Right atrium auricular region (tissue), 2 donors: ENCODE results near the gene KCNMA1. TPM values are rescaled to one million over a fixed set of nuclear protein-coding genes. Genes with fewer than 3 reads are reported as not detected.

Experiments used
- DNase-seq: peaks from one replicate; pipeline ENCODE4 v3.0.0-alpha.2; 2019; ENCODE audit warnings: low spot score
- H3K27ac ChIP-seq, 2 donors: fragments of 200-600 bp; sonication (generic); 1 replicate in 1 of 2; 2 replicates in 1 of 2; pipeline ENCODE4 v1.5.1; 2016 to 2019
- H3K27me3 ChIP-seq, 2 donors: fragments of 200-600 bp; sonication (generic); one replicate each; pipeline versions ENCODE4 v1.5.1 to v1.6.0; 2017 to 2019
- H3K36me3 ChIP-seq: fragments of 200-600 bp; sonication (generic); one replicate; pipeline ENCODE4 v1.5.1; 2016
- H3K4me1 ChIP-seq, 2 donors: fragments of 200-600 bp; sonication (generic); one replicate each; pipeline versions ENCODE4 v1.5.1 to v1.6.0; 2017 to 2019
- H3K4me3 ChIP-seq, 2 donors: fragments of 200-600 bp; sonication (generic); 1 replicate in 1 of 2; 2 replicates in 1 of 2; pipeline ENCODE4 v1.5.1; 2017 to 2019; ENCODE audit warnings: mild to moderate bottlenecking in 1 of 2, moderate library complexity in 1 of 2
- H3K9me3 ChIP-seq, 2 donors: fragments of 200-600 bp; sonication (generic); one replicate each; pipeline ENCODE4 v1.5.1; 2019
- total RNA-seq, 2 donors: library from RNA; depleted of rRNA; stranded (reverse); fragments of >200 nt; gene quantifications; one replicate each; pipeline ENCODE4 v1.1.0, GENCODE V29; 2016
- TF ChIP-seq, protein P1 (sequence below), 2 donors: fragments of 200-600 bp; sonication (generic); IDR thresholded peaks; one replicate each; pipeline ENCODE4 v1.5.1; 2019; ENCODE audit warnings: antibody characterized with exemption in 2 of 2

KCNMA1 gene
- total RNA-seq, 2 donors from 2014 or later: 2.3 to 3.5 TPM

DNA sequence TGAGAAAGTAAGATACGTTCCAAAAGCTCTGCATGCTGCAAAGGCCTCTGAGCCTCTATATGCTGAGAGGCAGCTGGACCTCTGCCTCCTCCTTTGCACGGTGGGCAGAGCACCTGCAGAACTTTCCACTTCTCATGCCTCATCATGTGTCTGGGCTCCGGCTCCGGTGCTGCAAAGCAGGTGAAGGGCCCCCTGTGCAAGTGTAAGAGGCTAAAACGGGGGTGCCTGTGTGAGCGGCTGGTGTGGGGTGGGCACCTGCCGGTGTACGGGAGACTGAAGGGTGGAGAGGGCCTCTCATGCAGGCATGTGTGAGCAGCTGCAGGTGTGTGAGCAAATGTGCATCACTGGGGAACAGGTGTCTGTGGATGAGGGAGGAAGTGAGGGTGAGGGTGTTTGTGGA is 121.0 kb downstream of the KCNMA1 start:
- Histone ChIP-seq H3K4me3 (no peak overlapping the region), H3K27ac (no peak overlapping the region), H3K36me3 (no peaks in the 10 kb centered on the region), H3K9me3 (no peaks in the 10 kb centered on the region), H3K27me3 (no peaks in the 10 kb centered on the region), H3K4me1 (no peaks in the 10 kb centered on the region)
- TF ChIP-seq, protein P1, sequence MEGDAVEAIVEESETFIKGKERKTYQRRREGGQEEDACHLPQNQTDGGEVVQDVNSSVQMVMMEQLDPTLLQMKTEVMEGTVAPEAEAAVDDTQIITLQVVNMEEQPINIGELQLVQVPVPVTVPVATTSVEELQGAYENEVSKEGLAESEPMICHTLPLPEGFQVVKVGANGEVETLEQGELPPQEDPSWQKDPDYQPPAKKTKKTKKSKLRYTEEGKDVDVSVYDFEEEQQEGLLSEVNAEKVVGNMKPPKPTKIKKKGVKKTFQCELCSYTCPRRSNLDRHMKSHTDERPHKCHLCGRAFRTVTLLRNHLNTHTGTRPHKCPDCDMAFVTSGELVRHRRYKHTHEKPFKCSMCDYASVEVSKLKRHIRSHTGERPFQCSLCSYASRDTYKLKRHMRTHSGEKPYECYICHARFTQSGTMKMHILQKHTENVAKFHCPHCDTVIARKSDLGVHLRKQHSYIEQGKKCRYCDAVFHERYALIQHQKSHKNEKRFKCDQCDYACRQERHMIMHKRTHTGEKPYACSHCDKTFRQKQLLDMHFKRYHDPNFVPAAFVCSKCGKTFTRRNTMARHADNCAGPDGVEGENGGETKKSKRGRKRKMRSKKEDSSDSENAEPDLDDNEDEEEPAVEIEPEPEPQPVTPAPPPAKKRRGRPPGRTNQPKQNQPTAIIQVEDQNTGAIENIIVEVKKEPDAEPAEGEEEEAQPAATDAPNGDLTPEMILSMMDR (IDR thresholded peaks at IDR 0.05): no peak
- no peak for DNase-seq

DNA sequence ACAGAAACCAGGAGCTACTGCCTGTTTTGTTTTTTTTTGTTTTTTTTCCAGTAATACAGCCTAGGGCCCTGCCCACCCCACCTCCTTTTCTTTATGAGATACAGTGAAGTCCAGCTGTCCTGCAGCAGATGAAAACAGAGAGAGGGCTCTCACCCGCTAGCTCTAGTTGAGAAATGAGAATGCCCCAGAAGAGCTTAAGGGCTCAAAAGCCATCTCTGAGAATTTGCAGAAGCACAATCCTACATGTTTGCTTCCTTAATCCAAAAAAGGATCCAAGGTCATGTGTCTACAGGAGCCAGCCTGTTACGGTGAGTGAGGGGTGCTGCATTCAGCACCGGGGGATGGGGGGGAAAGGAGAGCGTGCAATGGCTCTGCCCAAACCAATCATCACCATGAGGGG is 122.7 kb downstream of the KCNMA1 start:
- no peak overlapping the region for H3K4me3 ChIP-seq
- no peaks in the 10 kb centered on the region for H3K9me3 ChIP-seq
- no peaks in the 10 kb centered on the region for H3K4me1 ChIP-seq
- H3K27me3 ChIP-seq: no peaks in the 10 kb centered on the region
- no peak for DNase-seq
- no peak overlapping the region for H3K27ac ChIP-seq
- no peaks in the 10 kb centered on the region for H3K36me3 ChIP-seq
- TF ChIP-seq, protein P1 (IDR thresholded peaks at IDR 0.05): no peak

DNA sequence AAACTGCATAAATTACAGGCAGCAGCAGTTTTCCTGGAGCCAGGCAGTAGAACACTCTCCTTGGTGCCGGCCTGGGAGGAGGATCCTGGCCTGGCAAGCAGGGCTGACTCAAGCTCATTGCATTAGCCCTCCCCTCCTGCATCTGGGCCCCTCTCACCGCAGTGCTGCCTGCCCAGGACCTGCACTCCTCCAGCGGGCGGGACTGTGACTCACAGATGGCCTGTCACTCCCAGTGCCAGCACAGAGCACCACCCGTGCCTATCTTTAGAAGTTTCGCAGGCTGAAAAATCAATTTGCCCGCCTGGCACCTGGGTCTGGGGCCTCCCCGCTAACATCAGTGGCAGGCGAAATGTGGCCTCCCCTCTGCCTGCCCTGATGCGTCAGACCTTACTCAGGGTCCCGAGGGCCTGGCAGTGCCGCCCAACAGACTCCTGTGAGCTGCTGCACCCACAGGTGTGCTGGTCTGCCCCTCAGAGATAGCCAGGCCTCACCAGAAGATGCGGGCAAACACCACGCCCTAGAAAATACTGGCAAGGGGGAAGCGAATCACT is 123.8 kb downstream of the KCNMA1 start:
- TF ChIP-seq, protein P1 (IDR thresholded peaks at IDR 0.05): no peak
- Histone ChIP-seq H3K27ac (no peak overlapping the region), H3K36me3 (no peaks in the 10 kb centered on the region), H3K27me3 (no peaks in the 10 kb centered on the region), H3K4me1 (no peaks in the 10 kb centered on the region), H3K9me3 (no peaks in the 10 kb centered on the region), H3K4me3 (no peak overlapping the region)
- DNase-seq: no peak

DNA sequence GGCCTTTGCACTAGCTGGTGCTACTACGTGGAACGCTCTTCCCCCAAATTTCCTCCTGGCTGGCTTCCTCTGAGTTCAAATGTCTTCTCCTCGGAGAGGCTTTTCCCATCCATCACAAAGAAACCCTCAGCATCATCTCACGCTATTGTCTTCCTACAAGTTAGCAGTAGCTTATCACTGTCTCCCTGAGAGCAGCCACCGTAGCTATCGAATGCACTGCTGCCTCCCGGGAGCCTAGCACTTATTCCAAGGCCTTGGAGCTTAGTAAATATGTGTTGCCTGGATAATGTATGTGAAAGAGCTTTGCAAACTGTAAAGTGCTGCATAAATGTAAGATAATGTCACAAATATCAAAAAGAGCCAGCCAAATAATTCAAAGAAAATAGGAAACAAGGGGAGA is 124.4 kb downstream of the KCNMA1 start:
- H3K27ac ChIP-seq: no peak overlapping the region
- H3K4me3 ChIP-seq: no peak overlapping the region
- DNase-seq: no peak
- no peaks in the 10 kb centered on the region for H3K9me3 ChIP-seq
- TF ChIP-seq, protein P1 (IDR thresholded peaks at IDR 0.05): no peak
- H3K36me3 ChIP-seq: no peaks in the 10 kb centered on the region
- no peaks in the 10 kb centered on the region for H3K4me1 ChIP-seq
- H3K27me3 ChIP-seq: no peaks in the 10 kb centered on the region

DNA sequence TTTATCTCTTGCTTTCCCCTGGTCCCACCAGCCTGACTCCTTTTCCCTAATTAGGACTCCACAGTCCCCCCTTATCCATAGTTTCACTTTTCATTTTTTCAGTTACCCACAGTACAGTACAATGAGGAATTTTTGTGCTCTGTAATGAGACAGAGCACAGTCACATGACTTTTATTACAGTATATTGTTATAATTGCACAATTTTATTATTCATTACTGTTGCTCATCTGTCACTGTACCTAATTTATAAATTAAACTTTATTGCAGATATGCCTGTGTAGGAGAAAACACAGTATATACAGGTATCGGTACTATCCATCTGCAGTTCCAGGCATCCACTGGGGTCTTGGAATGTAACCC is 125.4 kb downstream of the KCNMA1 start:
- H3K4me3 ChIP-seq: no peak overlapping the region
- H3K4me1 ChIP-seq: no peaks in the 10 kb centered on the region
- H3K9me3 ChIP-seq: no peaks in the 10 kb centered on the region
- DNase-seq: no peak
- TF ChIP-seq, protein P1 (IDR thresholded peaks at IDR 0.05): no peak
- no peak overlapping the region for H3K27ac ChIP-seq
- no peaks in the 10 kb centered on the region for H3K27me3 ChIP-seq
- no peaks in the 10 kb centered on the region for H3K36me3 ChIP-seq

DNA sequence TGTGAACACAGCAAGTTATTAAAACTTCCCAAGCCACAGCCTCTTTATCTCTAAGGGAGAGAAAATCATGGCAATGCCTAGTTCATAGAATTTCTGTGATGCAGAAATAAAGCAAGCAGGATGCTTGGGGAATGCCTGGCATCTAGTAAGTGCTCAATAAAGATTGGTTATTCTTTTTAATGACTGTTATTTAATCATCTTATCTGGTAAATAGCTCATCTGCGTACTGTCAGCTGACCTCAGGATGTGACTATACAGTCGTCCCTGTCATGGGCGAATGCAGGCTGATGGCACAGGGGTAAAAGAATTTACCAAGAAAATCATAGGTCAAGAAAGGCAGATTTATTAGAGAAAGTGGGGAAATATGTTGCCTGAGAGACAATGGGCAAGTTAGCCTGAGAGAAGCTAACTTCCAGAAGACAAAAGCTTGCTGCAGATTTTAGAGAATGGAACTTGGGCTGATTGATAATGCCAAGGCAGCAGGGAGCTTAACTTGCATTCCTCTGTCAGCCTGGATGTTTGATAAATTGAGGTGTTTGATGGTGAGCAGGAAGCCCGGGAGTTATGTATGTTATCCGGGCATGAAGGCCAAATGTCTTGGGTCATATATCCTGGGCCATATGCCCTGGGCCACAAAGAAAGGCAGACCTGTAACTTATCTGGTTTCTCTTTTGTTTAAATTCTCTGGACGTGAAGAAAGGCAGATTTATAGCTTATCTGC is 126.0 kb downstream of the KCNMA1 start:
- no peak for DNase-seq
- no peak overlapping the region for H3K4me3 ChIP-seq
- TF ChIP-seq, protein P1 (IDR thresholded peaks at IDR 0.05): no peak
- no peaks in the 10 kb centered on the region for H3K27me3 ChIP-seq
- H3K9me3 ChIP-seq: no peaks in the 10 kb centered on the region
- H3K27ac ChIP-seq: no peak overlapping the region
- H3K36me3 ChIP-seq: no peaks in the 10 kb centered on the region
- H3K4me1 ChIP-seq: no peaks in the 10 kb centered on the region
